Neural progenitor cell (in vitro differentiated cells): ENCODE data around the gene ZNF211.

ENCODE experiments used
- EZH2 ChIP-seq: fragments of 200-600 bp; sonication (generic); IDR thresholded peaks from 2 replicates; pipeline ENCODE4 v1.6.1; 2017; ENCODE audit warnings: antibody characterized with exemption, mild to moderate bottlenecking, moderate library complexity
- TF ChIP-seq, protein P1 (sequence below): fragments of 200-600 bp; sonication (generic); IDR thresholded peaks from 2 replicates; pipeline ENCODE4 v1.5.1; 2017; ENCODE audit warnings: antibody characterized with exemption, mild to moderate bottlenecking

DNA sequence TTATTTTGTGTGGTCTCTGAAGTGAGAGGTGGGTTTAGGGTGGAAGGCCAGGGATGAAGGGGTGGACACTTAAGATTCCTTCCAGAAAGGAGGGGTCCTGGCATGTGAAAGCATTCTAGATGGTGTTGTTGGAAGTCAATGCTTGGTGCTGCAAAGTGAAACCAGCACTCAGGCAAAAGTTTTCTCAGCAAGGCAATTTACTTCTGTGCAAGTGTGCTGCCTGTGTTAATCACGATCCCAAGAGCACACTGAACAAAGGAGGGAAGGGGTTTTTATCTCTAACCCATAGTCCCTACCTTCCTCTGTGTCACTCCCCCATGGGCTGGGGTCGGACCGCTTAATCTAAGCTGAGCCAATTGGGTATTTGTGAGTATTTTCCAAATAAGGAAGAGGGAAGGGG is 17.6 kb upstream of the ZNF211 start:
- TF ChIP-seq, protein P1, sequence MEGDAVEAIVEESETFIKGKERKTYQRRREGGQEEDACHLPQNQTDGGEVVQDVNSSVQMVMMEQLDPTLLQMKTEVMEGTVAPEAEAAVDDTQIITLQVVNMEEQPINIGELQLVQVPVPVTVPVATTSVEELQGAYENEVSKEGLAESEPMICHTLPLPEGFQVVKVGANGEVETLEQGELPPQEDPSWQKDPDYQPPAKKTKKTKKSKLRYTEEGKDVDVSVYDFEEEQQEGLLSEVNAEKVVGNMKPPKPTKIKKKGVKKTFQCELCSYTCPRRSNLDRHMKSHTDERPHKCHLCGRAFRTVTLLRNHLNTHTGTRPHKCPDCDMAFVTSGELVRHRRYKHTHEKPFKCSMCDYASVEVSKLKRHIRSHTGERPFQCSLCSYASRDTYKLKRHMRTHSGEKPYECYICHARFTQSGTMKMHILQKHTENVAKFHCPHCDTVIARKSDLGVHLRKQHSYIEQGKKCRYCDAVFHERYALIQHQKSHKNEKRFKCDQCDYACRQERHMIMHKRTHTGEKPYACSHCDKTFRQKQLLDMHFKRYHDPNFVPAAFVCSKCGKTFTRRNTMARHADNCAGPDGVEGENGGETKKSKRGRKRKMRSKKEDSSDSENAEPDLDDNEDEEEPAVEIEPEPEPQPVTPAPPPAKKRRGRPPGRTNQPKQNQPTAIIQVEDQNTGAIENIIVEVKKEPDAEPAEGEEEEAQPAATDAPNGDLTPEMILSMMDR, result no peak
- TF ChIP-seq EZH2, result no peak
